ENCODE measurements around the gene MEIOSIN. TPM values are rescaled to one million over a fixed set of nuclear protein-coding genes. Genes with fewer than 3 reads are reported as not detected.

MEIOSIN gene
- total RNA-seq, 1 donor from 2014 or later = not detected

GRCh38 chr19:45782162-45782691 is 49.0 kb downstream of the MEIOSIN start, which contains the start of gene DMPK:
Gene DMPK (minus strand): TSS chr19:45782490. CDS start chr19:45782352, 138 bp downstream.
- Mint-ChIP-seq H3K27ac (ENCODE audit: unreplicated experiment) (no peak within 1 kb of the TSS), H3K27me3 (ENCODE audit: unreplicated experiment) (peaks cover 10% of the 10 kb centered on the region), H3K4me1 (ENCODE audit: low read depth, unreplicated experiment) (peaks cover 12% of the 10 kb centered on the region), H3K4me3 (ENCODE audit: unreplicated experiment) (no peak within 1 kb of the TSS), H3K9me3 (ENCODE audit: unreplicated experiment) (peaks cover 3% of the 10 kb centered on the region), H3K36me3 (ENCODE audit: unreplicated experiment) (no peaks in the 10 kb centered on the region)
- DNase-seq = no peak
- no peak for TF ChIP-seq CTCF (IDR thresholded peaks at IDR 0.05; ENCODE audit: partially characterized antibody, unreplicated experiment)

GRCh38 chr19:45782820-45783785 is 49.9 kb downstream of the MEIOSIN start:
- no peaks in the 10 kb centered on the region for H3K36me3 Mint-ChIP-seq (ENCODE audit: unreplicated experiment)
- no peak overlapping the region for H3K27ac Mint-ChIP-seq (ENCODE audit: unreplicated experiment)
- peaks cover 12% of the 10 kb centered on the region for H3K4me1 Mint-ChIP-seq (ENCODE audit: low read depth, unreplicated experiment)
- H3K27me3 Mint-ChIP-seq (ENCODE audit: unreplicated experiment) = peaks cover 10% of the 10 kb centered on the region
- H3K9me3 Mint-ChIP-seq (ENCODE audit: unreplicated experiment) = peaks cover 6% of the 10 kb centered on the region
- H3K4me3 Mint-ChIP-seq (ENCODE audit: unreplicated experiment) = peak overlapping the region; percentile 34
- DNase-seq = no peak
- no peak for TF ChIP-seq CTCF (IDR thresholded peaks at IDR 0.05; ENCODE audit: partially characterized antibody, unreplicated experiment)

- no peak overlapping the region for H3K27ac Mint-ChIP-seq (ENCODE audit: unreplicated experiment)
- peaks cover 9% of the 10 kb centered on the region for H3K4me1 Mint-ChIP-seq (ENCODE audit: low read depth, unreplicated experiment)
- no peak for DNase-seq
- no peak for TF ChIP-seq CTCF (IDR thresholded peaks at IDR 0.05; ENCODE audit: partially characterized antibody, unreplicated experiment)
- peaks cover 3% of the 10 kb centered on the region for H3K9me3 Mint-ChIP-seq (ENCODE audit: unreplicated experiment)
- H3K27me3 Mint-ChIP-seq (ENCODE audit: unreplicated experiment) = peaks cover 7% of the 10 kb centered on the region
- no peak overlapping the region for H3K4me3 Mint-ChIP-seq (ENCODE audit: unreplicated experiment)
- no peaks in the 10 kb centered on the region for H3K36me3 Mint-ChIP-seq (ENCODE audit: unreplicated experiment)
Measured at GRCh38 chr19:45784096-45784495, 50.9 kb downstream of the MEIOSIN start.

- Mint-ChIP-seq H3K27me3 (ENCODE audit: unreplicated experiment) (peaks cover 7% of the 10 kb centered on the region), H3K27ac (ENCODE audit: unreplicated experiment) (no peak overlapping the region), H3K4me3 (ENCODE audit: unreplicated experiment) (no peak overlapping the region), H3K36me3 (ENCODE audit: unreplicated experiment) (no peaks in the 10 kb centered on the region), H3K4me1 (ENCODE audit: low read depth, unreplicated experiment) (peaks cover 9% of the 10 kb centered on the region), H3K9me3 (ENCODE audit: unreplicated experiment) (peaks cover 3% of the 10 kb centered on the region)
- no peak for DNase-seq
- TF ChIP-seq CTCF (IDR thresholded peaks at IDR 0.05; ENCODE audit: partially characterized antibody, unreplicated experiment) = no peak
Measured at GRCh38 chr19:45785097-45785496, 51.9 kb downstream of the MEIOSIN start.

All from glutamatergic neuron (in vitro differentiated cells).